AG09309 (cell line): ENCODE measurements around the gene NKD2.
"Not testable (repeated sequence)": the region's sequence is repeated elsewhere in the genome, so short reads cannot be mapped to it uniquely, and the experiment has no call there.

Experiments
- DNase-seq: peaks from one replicate; pipeline ENCODE4 v3.0.0-alpha.2; 2010; ENCODE audit warnings: low read depth
- H3K4me3 ChIP-seq: 2 replicates; pipeline ENCODE4 v1.5.1; 2011; ENCODE audit warnings: mild to moderate bottlenecking, low read depth, low read length, moderate library complexity; ENCODE audit not compliant: control insufficient read depth
- CTCF ChIP-seq: IDR thresholded peaks from 2 replicates; pipeline ENCODE4 v1.5.1; 2011; ENCODE audit warnings: mild to moderate bottlenecking, low read depth, low read length, inconsistent platforms; ENCODE audit not compliant: insufficient read depth, control insufficient read depth; ENCODE audit errors: missing control alignments

The NKD2 gene

GRCh38 chr5:1056611-1057484 is 48.2 kb downstream of the NKD2 start:
- no peak for DNase-seq
- TF ChIP-seq CTCF: no peak
- no peak overlapping the region for H3K4me3 ChIP-seq

- DNase-seq: no peak
- no peak for TF ChIP-seq CTCF
- no peak overlapping the region for H3K4me3 ChIP-seq
Measured at GRCh38 chr5:1057485-1058082, 49.0 kb downstream of the NKD2 start.

- no peak for TF ChIP-seq CTCF
- DNase-seq: no peak
- H3K4me3 ChIP-seq: no peak overlapping the region
Measured at GRCh38 chr5:1058083-1058945, 49.7 kb downstream of the NKD2 start.

- H3K4me3 ChIP-seq: no peak overlapping the region
- DNase-seq: no peak
- TF ChIP-seq CTCF: no peak
Measured at GRCh38 chr5:1058988-1059883, 50.6 kb downstream of the NKD2 start.

- no peak for TF ChIP-seq CTCF
- H3K4me3 ChIP-seq: no peak overlapping the region
- no peak for DNase-seq
Measured at GRCh38 chr5:1059884-1060263, 51.3 kb downstream of the NKD2 start.

GRCh38 chr5:1060535-1060981 is 52.0 kb downstream of the NKD2 start:
- no peak for DNase-seq
- TF ChIP-seq CTCF: no peak
- no peak overlapping the region for H3K4me3 ChIP-seq

GRCh38 chr5:1061292-1061691 is 52.7 kb downstream of the NKD2 start:
- not testable (repeated sequence) for DNase-seq, H3K4me3 ChIP-seq
